H9 (cell line): ENCODE results near the gene PTK6. TPM values are rescaled to one million over a fixed set of nuclear protein-coding genes. Genes with fewer than 3 reads are reported as not detected.

Source experiments
- DNase-seq: peaks from one replicate; pipeline ENCODE4 v3.0.0-alpha.2; 2017
- H2AFZ ChIP-seq: one replicate; pipeline ENCODE4 v1.6.1; 2013; ENCODE audit warnings: mild to moderate bottlenecking, low read length, control low read depth, moderate library complexity
- H2AK5ac ChIP-seq: 2 replicates; pipeline ENCODE4 v1.6.1; 2013; ENCODE audit warnings: low read length, control low read depth, mixed read lengths; ENCODE audit not compliant: insufficient read length
- H2BK120ac ChIP-seq: one replicate; pipeline ENCODE4 v1.6.1; 2013; ENCODE audit warnings: low read depth, mild to moderate bottlenecking, low read length, control low read depth, inconsistent platforms; ENCODE audit not compliant: poor library complexity, severe bottlenecking
- H2BK12ac ChIP-seq: 2 replicates; pipeline ENCODE4 v1.6.1; 2013; ENCODE audit warnings: low read length, control low read depth, mixed read lengths, low read depth; ENCODE audit not compliant: insufficient read length
- H2BK15ac ChIP-seq: 2 replicates; pipeline ENCODE4 v1.6.1; 2013; ENCODE audit warnings: low read depth, low read length, control low read depth
- H2BK20ac ChIP-seq: one replicate; pipeline ENCODE4 v1.6.1; 2013; ENCODE audit warnings: low read depth, mild to moderate bottlenecking, low read length, control low read depth, inconsistent platforms; ENCODE audit not compliant: poor library complexity, severe bottlenecking
- H2BK5ac ChIP-seq: 2 replicates; pipeline ENCODE4 v1.6.1; 2013; ENCODE audit warnings: low read length, control low read depth, mixed read lengths; ENCODE audit not compliant: insufficient read length
- H3K14ac ChIP-seq: 2 replicates; pipeline ENCODE4 v1.6.1; 2013; ENCODE audit warnings: low read length, control low read depth; ENCODE audit not compliant: insufficient read depth
- H3K18ac ChIP-seq: 2 replicates; pipeline ENCODE4 v1.6.1; 2013; ENCODE audit warnings: low read depth, mild to moderate bottlenecking, mixed read lengths, low read length, control low read depth; ENCODE audit not compliant: insufficient read length
- H3K23ac ChIP-seq: 2 replicates; pipeline ENCODE4 v1.6.1; 2013; ENCODE audit warnings: low read length, control low read depth, mixed read lengths, low read depth; ENCODE audit not compliant: insufficient read length
- H3K23me2 ChIP-seq: 2 replicates; pipeline ENCODE4 v1.6.1; 2013; ENCODE audit warnings: low read depth, mild to moderate bottlenecking, mixed read lengths, low read length, control low read depth; ENCODE audit not compliant: insufficient read length, poor library complexity, severe bottlenecking
- H3K27ac ChIP-seq: 2 replicates; pipeline ENCODE4 v1.5.1; 2013; ENCODE audit warnings: low read length, control low read depth, mixed read lengths, low read depth; ENCODE audit not compliant: insufficient read length
- H3K27me3 ChIP-seq: 2 replicates; pipeline ENCODE4 v1.6.1; 2013; ENCODE audit warnings: low read length, control low read depth, inconsistent platforms; ENCODE audit not compliant: insufficient read depth
- H3K4ac ChIP-seq: 2 replicates; pipeline ENCODE4 v1.6.1; 2013; ENCODE audit warnings: low read depth, mild to moderate bottlenecking, control low read depth, inconsistent platforms, low read length, moderate library complexity
- H3K4me1 ChIP-seq: 2 replicates; pipeline ENCODE4 v1.6.1; 2013; ENCODE audit warnings: low read length, control low read depth, inconsistent platforms; ENCODE audit not compliant: insufficient read depth
- H3K4me2 ChIP-seq: 2 replicates; pipeline ENCODE4 v1.6.1; 2013; ENCODE audit warnings: low read length, control low read depth, mixed read lengths; ENCODE audit not compliant: insufficient read length, insufficient read depth
- H3K56ac ChIP-seq: 2 replicates; pipeline ENCODE4 v1.6.1; 2013; ENCODE audit warnings: low read depth, mild to moderate bottlenecking, mixed read lengths, low read length, control low read depth; ENCODE audit not compliant: insufficient read length
- H3K79me1 ChIP-seq: 2 replicates; pipeline ENCODE4 v1.6.1; 2013; ENCODE audit warnings: low read depth, mild to moderate bottlenecking, moderate library complexity, low read length, control low read depth, inconsistent platforms; ENCODE audit not compliant: insufficient read depth, poor library complexity, severe bottlenecking
- H3K79me2 ChIP-seq: 2 replicates; pipeline ENCODE4 v1.6.1; 2013; ENCODE audit warnings: low read length, control low read depth, inconsistent platforms; ENCODE audit not compliant: insufficient read depth
- H3K9ac ChIP-seq: 2 replicates; pipeline ENCODE4 v1.6.1; 2013; ENCODE audit warnings: low read length, control low read depth, mixed read lengths; ENCODE audit not compliant: insufficient read length; ENCODE audit errors: extremely low read depth
- H3K9me3 ChIP-seq: one replicate; pipeline ENCODE4 v1.6.1; 2013; ENCODE audit warnings: low read depth, low read length, inconsistent platforms; ENCODE audit not compliant: control insufficient read depth
- H3T11ph ChIP-seq: one replicate; pipeline ENCODE4 v1.6.1; 2013; ENCODE audit warnings: mild to moderate bottlenecking, low read length, control low read depth, inconsistent platforms
- H4K20me1 ChIP-seq: one replicate; pipeline ENCODE4 v1.6.1; 2013; ENCODE audit not compliant: control insufficient read depth, insufficient read length, insufficient read depth
- H4K5ac ChIP-seq: 2 replicates; pipeline ENCODE4 v1.6.1; 2013; ENCODE audit warnings: low read depth, mild to moderate bottlenecking, mixed read lengths, low read length, control low read depth; ENCODE audit not compliant: insufficient read length
- H4K8ac ChIP-seq: replicated peaks from 2 replicates; pipeline ENCODE4 v1.6.1; 2013; ENCODE audit warnings: low read length, control low read depth, mixed read lengths, low read depth; ENCODE audit not compliant: insufficient read length
- H4K91ac ChIP-seq: 2 replicates; pipeline ENCODE4 v1.6.1; 2013; ENCODE audit warnings: low read depth, mild to moderate bottlenecking, moderate library complexity, mixed read lengths, low read length, control low read depth; ENCODE audit not compliant: insufficient read length
- H3K27ac Mint-ChIP-seq, 3 experiments: 2 replicates in 2 of 3; 3 replicates in 1 of 3; pipeline ENCODE4 v1.8.0; 2020 to 2021; ENCODE audit warnings: mixed read lengths in 3 of 3, mild to moderate bottlenecking in 1 of 3, moderate library complexity in 1 of 3
- H3K27me3 Mint-ChIP-seq: 2 replicates; pipeline ENCODE4 v1.8.0; 2021; ENCODE audit warnings: low read depth, mild to moderate bottlenecking, moderate library complexity, mixed read lengths
- H3K36me3 Mint-ChIP-seq, 3 experiments: 2 replicates in 2 of 3; 3 replicates in 1 of 3; pipeline ENCODE4 v1.8.0; 2020 to 2021; ENCODE audit warnings: low read depth in 3 of 3, mixed read lengths in 3 of 3; ENCODE audit not compliant: insufficient read depth in 1 of 3
- H3K4me1 Mint-ChIP-seq, 2 experiments: 2 replicates each; pipeline ENCODE4 v1.8.0; 2020; ENCODE audit warnings: mixed read lengths in 2 of 2
- H3K4me3 Mint-ChIP-seq, 2 experiments: 2 replicates in 1 of 2; 3 replicates in 1 of 2; pipeline ENCODE4 v1.8.0; 2020 to 2021; ENCODE audit warnings: mild to moderate bottlenecking in 2 of 2, mixed read lengths in 2 of 2, moderate library complexity in 1 of 2
- H3K9me3 Mint-ChIP-seq, 2 experiments: 2 replicates in 1 of 2; 3 replicates in 1 of 2; pipeline ENCODE4 v1.8.0; 2020; ENCODE audit warnings: mild to moderate bottlenecking in 2 of 2, mixed read lengths in 2 of 2, moderate library complexity in 1 of 2
- WGBS: extraction: QIAGEN DNeasy Blood & Tissue Kit; methylation state at CpG from one replicate; pipeline ENCODE4 v1.1.7; 2013; ENCODE audit warnings: missing lambda C conversion rate, low lambda C conversion rate, mixed read lengths; ENCODE audit not compliant: insufficient read length; ENCODE audit errors: extremely low coverage; 5-methylcytosine and 5-hydroxymethylcytosine counted together
- total RNA-seq: library from RNA; stranded (reverse); gene quantifications from 2 replicates; pipeline ENCODE4 v1.2.1, GENCODE V29; 2021
- TF ChIP-seq, protein P1 (sequence below): fragments of 200-600 bp; sonication (generic); conservative IDR thresholded peaks from 3 replicates; pipeline ENCODE4 v1.8.0; 2021; ENCODE audit warnings: antibody characterized with exemption, mild to moderate bottlenecking

The PTK6 gene
- total RNA-seq, 1 experiment from 2014 or later: 0.46 TPM

DNA sequence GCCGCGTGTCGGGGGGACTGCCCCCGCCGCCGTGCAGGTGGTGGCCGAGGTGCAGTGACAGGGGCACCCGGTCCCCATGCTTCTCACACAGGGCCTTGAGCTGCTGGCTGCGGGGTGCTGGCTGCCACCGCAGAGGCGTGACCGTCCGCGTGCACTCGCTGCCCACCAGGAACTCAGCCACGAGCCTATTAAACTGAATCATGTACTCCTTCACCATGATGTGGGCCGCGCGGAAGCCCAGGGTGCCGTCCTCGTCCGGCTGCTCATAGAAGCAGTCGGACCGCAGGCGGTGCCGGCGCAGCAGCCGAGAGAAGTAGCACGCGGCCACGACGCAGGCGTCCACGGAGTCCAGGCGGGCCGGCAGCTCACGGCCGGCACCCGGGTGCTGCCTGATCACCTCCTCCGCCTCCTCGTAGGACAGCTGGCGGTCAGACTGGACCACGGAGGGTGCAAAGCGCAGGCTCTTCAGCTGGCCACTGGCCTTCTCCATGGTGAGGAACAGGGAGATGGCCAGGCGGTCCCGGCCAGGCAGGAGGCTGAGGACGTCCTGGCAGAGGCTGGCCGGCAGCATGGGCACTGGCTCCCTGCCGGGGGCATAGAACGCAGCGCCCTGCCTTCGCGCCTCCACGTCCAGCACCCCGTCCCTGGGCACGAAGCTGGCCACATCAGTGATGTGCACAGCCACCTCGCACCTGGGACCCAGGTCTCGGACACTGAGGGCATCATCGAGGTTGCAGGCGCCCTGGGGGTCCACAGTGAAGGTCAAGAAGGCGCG is 27.0 kb upstream of the PTK6 start:
- WGBS: no CpG with 5 or more reads among the region's 62 CpGs
- Mint-ChIP-seq H3K27me3 (no peaks in the 10 kb centered on the region), H3K27ac (no peak overlapping the region), H3K4me1 (no peaks in the 10 kb centered on the region), H3K36me3 (peaks cover 3 to 6% (median 5%) of the 10 kb centered on the region in 3 experiments; a peak in 6 of 7 replicates), H3K9me3 (no peaks in the 10 kb centered on the region), H3K4me3 (no peak overlapping the region)
- TF ChIP-seq, protein P1, sequence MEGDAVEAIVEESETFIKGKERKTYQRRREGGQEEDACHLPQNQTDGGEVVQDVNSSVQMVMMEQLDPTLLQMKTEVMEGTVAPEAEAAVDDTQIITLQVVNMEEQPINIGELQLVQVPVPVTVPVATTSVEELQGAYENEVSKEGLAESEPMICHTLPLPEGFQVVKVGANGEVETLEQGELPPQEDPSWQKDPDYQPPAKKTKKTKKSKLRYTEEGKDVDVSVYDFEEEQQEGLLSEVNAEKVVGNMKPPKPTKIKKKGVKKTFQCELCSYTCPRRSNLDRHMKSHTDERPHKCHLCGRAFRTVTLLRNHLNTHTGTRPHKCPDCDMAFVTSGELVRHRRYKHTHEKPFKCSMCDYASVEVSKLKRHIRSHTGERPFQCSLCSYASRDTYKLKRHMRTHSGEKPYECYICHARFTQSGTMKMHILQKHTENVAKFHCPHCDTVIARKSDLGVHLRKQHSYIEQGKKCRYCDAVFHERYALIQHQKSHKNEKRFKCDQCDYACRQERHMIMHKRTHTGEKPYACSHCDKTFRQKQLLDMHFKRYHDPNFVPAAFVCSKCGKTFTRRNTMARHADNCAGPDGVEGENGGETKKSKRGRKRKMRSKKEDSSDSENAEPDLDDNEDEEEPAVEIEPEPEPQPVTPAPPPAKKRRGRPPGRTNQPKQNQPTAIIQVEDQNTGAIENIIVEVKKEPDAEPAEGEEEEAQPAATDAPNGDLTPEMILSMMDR: no peak
- Histone ChIP-seq H3K79me2 (no peaks in the 10 kb centered on the region), H3K9me3 (no peaks in the 10 kb centered on the region), H3K27me3 (no peaks in the 10 kb centered on the region), H2BK20ac (no peak overlapping the region), H2BK15ac (no peak overlapping the region), H3K4me2 (no peak overlapping the region), H2AFZ (no peak overlapping the region), H4K8ac (no peak overlapping the region), H2AK5ac (no peak overlapping the region), H3K56ac (no peak overlapping the region), H3K9ac (no peak overlapping the region), H4K91ac (no peak overlapping the region), H3K4me1 (no peaks in the 10 kb centered on the region), H3K18ac (no peak overlapping the region), H2BK5ac (no peak overlapping the region), H3K27ac (no peak overlapping the region), H3K79me1 (no peaks in the 10 kb centered on the region), H4K5ac (no peak overlapping the region), H2BK120ac (no peak overlapping the region), H3K4ac (no peak overlapping the region), H4K20me1 (no peaks in the 10 kb centered on the region), H3K23me2 (no peaks in the 10 kb centered on the region), H2BK12ac (no peak overlapping the region), H3T11ph (no peak overlapping the region), H3K23ac (no peak overlapping the region), H3K14ac (no peak overlapping the region)
- DNase-seq: no peak
